GM18505 (cell line): ENCODE measurements around the gene TUBA3C.

ENCODE experiments used
- ATAC-seq: cut with Tn5 transposase; IDR thresholded peaks from one replicate; pipeline ENCODE4 v1.9.1; 2021; ENCODE audit not compliant: unreplicated experiment
- POLR2A ChIP-seq: IDR thresholded peaks from 4 replicates; pipeline ENCODE4 v1.6.1; 2011; ENCODE audit warnings: borderline replicate concordance; ENCODE audit not compliant: insufficient read depth, insufficient read length; ENCODE audit errors: extremely low read depth

Gene TUBA3C

DNA sequence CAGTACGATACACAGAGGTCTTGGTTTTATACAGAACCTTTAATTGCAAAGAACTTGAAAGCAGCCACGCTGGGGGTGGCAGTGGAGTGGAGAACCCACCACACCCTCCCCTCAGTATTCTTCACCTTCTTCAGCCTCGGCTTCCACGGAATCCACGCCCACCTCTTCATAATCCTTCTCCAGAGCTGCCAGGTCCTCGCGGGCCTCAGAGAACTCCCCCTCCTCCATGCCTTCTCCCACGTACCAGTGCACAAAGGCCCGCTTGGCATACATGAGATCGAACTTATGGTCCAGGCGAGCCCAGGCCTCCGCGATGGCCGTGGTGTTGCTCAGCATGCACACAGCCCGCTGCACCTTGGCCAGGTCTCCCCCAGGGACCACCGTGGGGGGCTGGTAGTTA is 7.9 kb downstream of the TUBA3C start:
- no peak for TF ChIP-seq POLR2A
- no peak for ATAC-seq

DNA sequence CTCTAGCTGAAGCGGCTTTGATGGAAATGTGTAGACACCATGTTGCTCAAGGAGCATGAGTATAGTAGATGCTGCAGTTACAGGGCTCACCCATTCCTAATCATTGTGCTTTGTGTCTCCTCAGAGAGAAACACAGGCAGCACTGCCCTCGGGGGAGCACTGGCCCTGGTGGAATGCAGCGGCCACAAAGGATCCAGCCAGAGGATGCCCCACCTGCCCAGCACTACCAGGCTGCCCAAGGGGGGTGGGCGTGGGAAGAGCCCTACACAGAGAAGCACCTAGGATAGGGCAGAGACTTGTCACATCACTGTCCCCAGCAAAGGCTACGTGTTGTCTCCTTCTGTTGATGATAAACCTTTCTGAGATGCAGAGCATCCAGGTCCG is 9.0 kb downstream of the TUBA3C start:
- TF ChIP-seq POLR2A = no peak
- ATAC-seq = no peak

DNA sequence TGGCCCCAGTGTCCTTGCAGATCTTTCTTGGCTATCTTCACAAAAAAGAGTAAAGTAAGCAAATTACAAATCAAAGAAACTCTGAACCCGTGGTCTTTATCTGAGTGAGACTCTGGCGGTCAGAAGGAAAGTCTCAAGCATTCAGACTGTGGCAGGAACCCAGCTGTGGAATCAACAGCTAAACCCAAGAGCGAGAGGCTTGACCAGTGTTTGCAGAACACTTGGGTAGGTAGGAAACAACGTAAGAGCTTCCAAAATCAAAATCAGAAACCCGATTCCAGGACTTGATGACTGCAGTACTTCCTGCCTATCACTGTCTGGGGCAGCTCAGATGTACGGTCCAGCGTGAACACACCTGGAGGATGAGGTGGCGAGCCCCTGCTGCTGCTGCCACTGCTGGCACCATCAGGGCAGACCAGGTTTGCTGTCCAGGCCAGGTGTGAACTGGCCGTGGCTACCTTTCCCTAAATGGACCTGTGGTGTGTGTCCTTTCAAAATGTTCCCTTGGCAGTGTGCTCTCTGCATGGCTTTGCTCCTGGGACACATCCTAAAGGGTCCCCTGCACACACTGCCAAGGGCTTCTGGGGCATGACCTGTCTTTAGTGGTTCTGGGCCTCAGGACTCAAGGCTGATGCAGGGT is 9.5 kb downstream of the TUBA3C start:
- ATAC-seq = no peak
- TF ChIP-seq POLR2A = no peak

DNA sequence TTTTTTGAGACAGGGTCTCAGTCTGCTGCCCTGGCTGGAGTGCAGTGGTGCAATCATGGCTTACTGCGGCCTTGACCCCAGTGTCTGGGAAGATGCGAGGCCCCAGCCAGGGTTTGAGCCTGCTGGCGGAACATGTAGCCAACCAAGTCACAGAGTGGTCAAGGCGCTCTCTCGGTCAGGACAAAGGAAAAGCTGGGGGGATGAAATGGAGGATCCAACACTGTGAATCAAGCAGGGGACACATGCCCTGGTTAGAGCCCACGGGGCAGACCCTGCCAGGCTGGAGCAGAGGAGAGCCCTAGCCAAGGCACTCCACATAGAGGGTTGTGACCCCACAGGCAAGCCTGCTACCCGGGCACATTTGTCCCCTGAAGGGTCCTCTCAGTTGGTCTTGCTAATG is 10.1 kb downstream of the TUBA3C start:
- TF ChIP-seq POLR2A = no peak
- no peak for ATAC-seq

DNA sequence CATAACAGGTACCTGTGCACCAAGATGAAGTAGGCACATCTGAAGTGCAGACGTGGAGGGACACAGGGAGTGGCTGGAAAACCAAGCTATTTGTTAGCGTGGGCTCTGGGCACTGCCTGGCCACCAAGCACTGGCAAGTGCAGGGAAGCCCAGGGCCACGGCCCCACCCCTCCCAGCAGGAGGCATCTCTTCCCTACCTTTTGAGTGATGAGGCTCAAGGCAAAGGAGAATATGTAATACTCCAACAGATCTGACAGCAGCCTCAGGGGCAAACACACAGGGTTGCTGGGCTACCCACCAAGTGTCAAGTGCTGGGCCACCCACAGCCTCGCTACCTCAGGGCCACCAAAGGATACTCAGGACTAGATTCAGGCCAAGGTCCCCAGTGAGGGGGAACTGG is 11.6 kb downstream of the TUBA3C start:
- ATAC-seq = no peak
- no peak for TF ChIP-seq POLR2A

DNA sequence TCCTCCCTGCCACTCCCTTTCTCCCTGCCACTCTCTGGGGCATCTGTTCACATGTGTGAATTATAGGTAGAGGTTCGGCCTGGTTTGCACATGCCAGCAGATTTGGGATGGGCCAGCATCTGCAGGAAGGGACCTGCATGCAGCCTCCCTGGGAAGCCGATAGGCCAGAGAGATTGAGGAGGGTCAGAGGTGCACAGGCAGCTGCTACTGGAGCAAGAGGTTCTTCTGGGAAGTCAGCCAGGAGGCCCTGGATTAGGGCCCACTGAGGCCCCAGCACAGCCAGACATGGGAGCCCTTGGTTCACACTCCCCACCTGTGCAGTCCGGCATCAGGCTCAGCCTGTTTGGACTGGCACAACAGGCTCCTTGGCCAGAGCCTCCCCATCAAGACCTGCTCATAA is 12.1 kb downstream of the TUBA3C start:
- no peak for ATAC-seq
- no peak for TF ChIP-seq POLR2A

DNA sequence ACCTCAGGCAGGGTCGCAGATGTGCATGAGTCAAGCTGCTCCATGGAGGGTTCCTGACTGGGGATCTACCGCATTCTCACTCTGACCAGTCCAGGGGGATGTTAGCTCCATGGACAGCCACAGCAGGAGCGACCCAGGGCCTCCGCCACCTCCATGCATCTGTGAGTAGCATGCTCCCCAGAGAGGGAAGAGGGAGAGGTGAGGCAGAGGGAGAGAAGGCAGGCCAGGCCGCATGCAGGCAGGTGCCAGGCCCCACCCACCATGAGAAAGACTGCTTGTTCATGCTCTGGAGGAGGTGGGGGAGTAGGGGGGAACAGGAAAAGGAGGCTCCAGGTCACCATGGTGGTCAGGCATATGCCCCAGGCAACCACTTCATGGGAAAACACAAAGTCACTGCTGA is 20.3 kb downstream of the TUBA3C start:
- TF ChIP-seq POLR2A = no peak
- ATAC-seq = no peak

DNA sequence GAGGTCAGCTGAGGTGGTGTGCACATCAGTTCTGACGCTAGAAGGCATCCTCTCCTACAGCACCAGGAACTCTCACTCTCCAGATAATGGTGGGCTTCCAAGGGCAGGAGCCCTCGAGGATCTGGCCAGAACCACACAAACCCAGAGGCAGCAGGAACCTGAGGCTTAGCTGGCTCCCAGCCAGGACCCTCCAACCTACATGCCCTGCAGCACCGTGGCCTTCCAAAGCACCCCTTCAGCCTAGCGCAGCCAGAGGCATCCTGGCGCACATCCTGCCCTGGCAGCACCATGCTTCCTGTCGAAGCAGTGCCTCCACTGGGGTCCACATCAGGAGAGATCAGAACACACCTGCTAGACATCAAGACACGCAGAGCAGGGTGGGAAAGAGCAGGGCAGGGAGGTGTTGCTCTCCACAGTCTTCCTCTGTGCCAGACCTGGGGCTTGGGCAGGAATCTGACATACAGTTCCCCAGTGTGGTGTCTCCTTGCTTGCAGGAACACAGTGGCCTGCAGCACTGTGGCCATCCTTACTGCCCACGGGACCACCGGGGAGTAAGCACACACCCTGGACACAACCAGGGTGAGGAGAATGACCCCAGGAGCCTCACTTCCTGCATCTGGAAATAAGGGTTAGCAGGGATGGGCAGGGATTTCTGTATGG is 21.7 kb downstream of the TUBA3C start:
- no peak for ATAC-seq
- no peak for TF ChIP-seq POLR2A

DNA sequence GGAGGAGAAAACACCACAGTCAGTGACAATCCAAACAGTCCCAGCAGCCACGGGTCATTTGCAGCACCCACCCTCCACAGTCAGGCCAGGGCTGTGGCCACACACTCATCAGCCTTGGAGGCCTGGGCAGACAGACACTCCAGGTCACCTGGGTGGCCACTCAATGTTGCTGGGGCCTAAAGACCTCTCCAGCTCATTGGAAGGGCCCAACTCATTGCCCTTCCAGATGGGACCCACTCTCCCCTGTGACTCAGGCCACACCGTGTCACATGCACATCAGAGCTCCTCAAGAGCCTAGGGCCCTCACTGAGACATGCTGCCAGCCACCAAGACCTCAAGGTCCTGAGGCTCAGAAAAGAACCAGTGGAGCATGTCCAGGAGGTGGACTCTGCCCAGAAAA is 22.4 kb downstream of the TUBA3C start:
- no peak for TF ChIP-seq POLR2A
- no peak for ATAC-seq

DNA sequence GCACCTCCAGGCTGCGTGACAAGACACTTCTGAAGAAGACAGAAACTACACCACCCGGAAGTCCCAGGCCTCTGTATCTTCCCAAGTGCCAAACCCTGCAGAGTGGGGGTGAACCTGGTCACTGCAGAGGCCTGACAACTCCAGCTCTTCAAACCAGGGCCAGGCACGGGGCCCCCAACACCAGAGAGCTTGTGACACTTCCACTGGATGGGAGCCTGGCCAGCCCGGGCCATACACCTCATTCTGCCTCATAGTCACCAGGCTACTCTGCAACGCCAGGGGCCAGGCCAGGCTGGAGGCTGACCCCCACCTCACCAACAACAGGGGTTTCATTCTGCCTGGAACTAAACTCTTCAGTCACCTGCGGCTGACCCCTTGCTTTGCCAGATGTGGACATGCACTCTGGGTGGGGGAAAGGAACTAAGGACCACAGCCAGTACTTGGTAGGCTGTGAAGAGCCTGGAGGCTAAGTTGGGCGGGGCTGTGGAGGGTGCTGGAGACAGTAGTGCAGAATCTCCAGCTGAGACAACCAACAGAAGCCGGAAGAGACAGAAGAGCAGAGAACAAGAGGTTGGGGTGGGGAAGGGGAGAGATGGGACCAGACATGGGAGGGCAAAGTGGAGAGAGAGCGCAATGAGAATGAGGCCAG is 23.0 kb downstream of the TUBA3C start:
- ATAC-seq = no peak
- no peak for TF ChIP-seq POLR2A

DNA sequence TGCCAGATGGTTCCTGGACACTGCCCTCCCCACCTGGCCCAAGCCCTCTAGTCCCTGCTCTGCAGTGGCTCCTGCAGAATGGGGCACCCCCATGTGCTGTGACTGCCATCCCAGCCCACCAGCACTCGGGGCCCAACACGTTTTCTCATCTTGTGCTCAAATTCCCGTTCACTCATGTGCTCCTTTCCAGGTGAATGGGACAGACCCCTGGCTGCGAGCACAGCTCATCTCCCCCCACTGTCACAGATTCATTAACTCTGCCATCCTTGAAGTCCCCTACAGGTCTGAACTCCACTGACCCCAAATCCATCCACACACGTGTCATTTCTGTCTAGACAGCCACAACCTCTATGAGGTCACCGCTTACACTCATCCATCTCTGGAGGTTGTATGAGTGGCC is 23.6 kb downstream of the TUBA3C start:
- TF ChIP-seq POLR2A = no peak
- no peak for ATAC-seq

DNA sequence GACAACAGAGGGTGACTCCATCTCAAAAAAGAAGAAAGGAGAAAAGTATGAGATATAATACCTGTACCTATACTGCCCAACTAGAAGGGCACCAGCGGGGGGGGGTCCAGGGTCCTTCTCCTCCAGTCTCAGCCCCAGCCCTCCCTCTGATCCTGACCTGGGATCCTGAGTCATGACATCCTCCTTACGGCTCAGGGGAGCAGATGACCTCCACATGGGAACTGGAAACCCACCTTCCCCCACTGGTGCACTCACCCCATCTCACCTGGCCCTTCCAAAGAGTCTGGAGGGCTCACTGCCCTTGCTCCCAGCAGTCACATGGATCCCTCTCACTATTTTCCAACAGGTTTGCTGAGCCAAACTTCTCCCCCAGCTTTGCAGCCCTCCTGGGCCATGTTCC is 24.2 kb downstream of the TUBA3C start:
- ATAC-seq = no peak
- no peak for TF ChIP-seq POLR2A

DNA sequence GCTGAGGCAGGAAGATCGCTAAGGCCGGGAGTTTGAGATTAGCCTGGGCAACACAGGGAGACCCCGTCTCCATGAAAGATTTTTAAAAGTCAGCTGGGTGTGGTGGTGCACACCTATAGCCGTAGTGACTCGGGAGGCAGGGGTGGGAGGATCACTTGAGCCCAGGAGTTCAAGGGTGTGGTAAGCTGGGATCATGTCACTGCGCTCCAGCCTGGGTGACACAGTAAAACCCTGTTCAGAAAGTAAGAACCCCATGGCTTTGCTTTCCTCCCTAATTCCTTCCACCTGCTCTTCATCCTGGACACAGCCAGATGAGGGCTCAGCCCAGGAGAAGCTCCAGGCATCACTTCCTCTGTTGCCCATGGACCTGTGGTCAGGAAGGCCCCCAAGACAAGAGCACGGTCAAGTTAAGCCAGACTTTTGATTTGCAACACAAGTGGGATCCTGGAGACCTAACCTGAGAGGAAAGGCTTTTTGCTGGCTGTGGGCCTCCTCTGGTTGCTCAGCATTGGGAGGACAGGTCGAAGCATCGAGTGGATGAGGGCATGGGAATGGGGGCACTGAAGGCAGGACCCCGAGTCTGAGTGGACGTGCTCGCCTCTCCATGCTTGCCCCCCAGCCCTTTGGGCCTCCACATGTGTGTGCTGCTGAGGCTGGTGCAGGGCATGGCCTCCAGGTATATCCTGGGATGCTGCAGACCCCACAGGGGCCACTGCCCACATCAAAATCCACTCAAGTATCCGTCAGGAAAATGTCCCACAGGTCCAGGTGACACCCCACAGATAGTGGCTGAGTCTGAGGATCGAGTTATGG is 25.4 kb downstream of the TUBA3C start:
- ATAC-seq = no peak
- no peak for TF ChIP-seq POLR2A
